Activated CD4-positive, alpha-beta T cell treated with anti-CD3 and anti-CD28 coated beads for 24 hours (primary cell): ENCODE results near the gene ANXA10.
A peak's percentile ranks its signal among the peaks of the same experiment; 100 is the strongest.
"Not testable (repeated sequence)": the region's sequence is repeated elsewhere in the genome, so short reads cannot be mapped to it uniquely, and the experiment has no call there.

ENCODE experiments used
- DNase-seq, 2 donors: peaks; one replicate each; pipeline ENCODE4 v3.0.0-alpha.2; 2020; ENCODE audit warnings: low read depth in 2 of 2

The ANXA10 gene

GRCh38 chr4:168092176-168092712, at the start of gene ANXA10:
Gene ANXA10 (plus strand): TSS chr4:168092537. CDS start chr4:168092701, 164 bp downstream.
- DNase-seq = no peak

GRCh38 chr4:168045354-168045753, 47.0 kb upstream of the ANXA10 start:
- DNase-seq = no peak

- no peak for DNase-seq
Observed at GRCh38 chr4:168050002-168050401, 42.3 kb upstream of the ANXA10 start.

GRCh38 chr4:168051526-168051925, 40.8 kb upstream of the ANXA10 start:
- no peak for DNase-seq

GRCh38 chr4:168057412-168057811, 34.9 kb upstream of the ANXA10 start:
- DNase-seq = no peak

GRCh38 chr4:168059251-168059650, 33.1 kb upstream of the ANXA10 start:
- no peak for DNase-seq

GRCh38 chr4:168063031-168063430, 29.3 kb upstream of the ANXA10 start:
- DNase-seq = no peak

GRCh38 chr4:168070903-168071302, 21.4 kb upstream of the ANXA10 start:
- no peak for DNase-seq

GRCh38 chr4:168071304-168071703, 21.0 kb upstream of the ANXA10 start:
- no peak for DNase-seq

GRCh38 chr4:168074861-168075260, 17.5 kb upstream of the ANXA10 start:
- DNase-seq = no peak

GRCh38 chr4:168076989-168077725, 15.2 kb upstream of the ANXA10 start:
- DNase-seq = peak; percentile 5 to 36

GRCh38 chr4:168077726-168078239, 14.6 kb upstream of the ANXA10 start:
- DNase-seq = no peak

- DNase-seq = no peak
Observed at GRCh38 chr4:168082379-168082778, 10.0 kb upstream of the ANXA10 start.

GRCh38 chr4:168095776-168096406, 3.6 kb downstream of the ANXA10 start:
- no peak for DNase-seq

GRCh38 chr4:168096407-168096784, 4.1 kb downstream of the ANXA10 start:
- no peak for DNase-seq

- no peak for DNase-seq
Observed at GRCh38 chr4:168097161-168097560, 4.8 kb downstream of the ANXA10 start.

GRCh38 chr4:168098248-168098717, 5.9 kb downstream of the ANXA10 start:
- no peak for DNase-seq

GRCh38 chr4:168099195-168099594, 6.9 kb downstream of the ANXA10 start:
- DNase-seq = no peak

GRCh38 chr4:168101026-168101425, 8.7 kb downstream of the ANXA10 start:
- no peak for DNase-seq

GRCh38 chr4:168102403-168102802, 10.1 kb downstream of the ANXA10 start:
- DNase-seq = no peak

- no peak for DNase-seq
Observed at GRCh38 chr4:168109527-168109926, 17.2 kb downstream of the ANXA10 start.

- not testable (repeated sequence) for DNase-seq
Observed at GRCh38 chr4:168113059-168113458, 20.7 kb downstream of the ANXA10 start.

- no peak for DNase-seq
Observed at GRCh38 chr4:168118116-168118655, 25.8 kb downstream of the ANXA10 start.
